ENCODE results near the gene MYO3A. TPM values are rescaled to one million over a fixed set of nuclear protein-coding genes. Genes with fewer than 3 reads are reported as not detected.

Gene MYO3A
- total and polyA plus RNA-seq, 7 donors, result 0.03 to 0.32 (median 0.04) TPM; not detected in 3

DNA sequence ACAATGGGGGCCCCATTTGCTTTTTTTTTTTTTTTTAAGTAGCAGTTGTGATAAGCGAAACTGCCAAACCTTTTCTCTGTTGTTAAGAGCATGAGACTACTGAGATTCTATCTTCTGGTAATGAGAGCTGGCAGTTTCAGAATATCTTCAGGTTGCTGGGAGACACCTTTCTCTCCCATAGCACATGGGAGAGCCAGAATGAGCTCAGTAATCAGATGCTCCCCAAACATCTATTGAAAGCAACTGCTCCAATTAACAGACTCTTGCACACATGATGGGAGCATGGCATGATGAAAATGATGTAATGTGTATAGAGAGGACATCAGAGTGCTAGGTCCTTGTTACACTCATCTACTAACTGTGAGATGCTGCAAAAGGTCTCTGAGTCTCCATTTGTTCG, 18.8 kb downstream of the MYO3A start:
- intact Hi-C loops (cut with DNase I), result no loop called here
- no peak for DNase-seq
- H3K9me3 ChIP-seq, result no peaks in the 10 kb centered on the region
- WGBS, 3 donors, result 49 to 58% (median 57%) methylated on average over 2 of the region's 2 CpGs
- H3K27ac ChIP-seq, result no peak overlapping the region
- no peaks in the 10 kb centered on the region for H3K27me3 ChIP-seq (ENCODE audit: insufficient read depth in 3 of 3, low read length in 2 of 3)
- H3K4me1 ChIP-seq, result no peaks in the 10 kb centered on the region
- TF ChIP-seq, protein P1, sequence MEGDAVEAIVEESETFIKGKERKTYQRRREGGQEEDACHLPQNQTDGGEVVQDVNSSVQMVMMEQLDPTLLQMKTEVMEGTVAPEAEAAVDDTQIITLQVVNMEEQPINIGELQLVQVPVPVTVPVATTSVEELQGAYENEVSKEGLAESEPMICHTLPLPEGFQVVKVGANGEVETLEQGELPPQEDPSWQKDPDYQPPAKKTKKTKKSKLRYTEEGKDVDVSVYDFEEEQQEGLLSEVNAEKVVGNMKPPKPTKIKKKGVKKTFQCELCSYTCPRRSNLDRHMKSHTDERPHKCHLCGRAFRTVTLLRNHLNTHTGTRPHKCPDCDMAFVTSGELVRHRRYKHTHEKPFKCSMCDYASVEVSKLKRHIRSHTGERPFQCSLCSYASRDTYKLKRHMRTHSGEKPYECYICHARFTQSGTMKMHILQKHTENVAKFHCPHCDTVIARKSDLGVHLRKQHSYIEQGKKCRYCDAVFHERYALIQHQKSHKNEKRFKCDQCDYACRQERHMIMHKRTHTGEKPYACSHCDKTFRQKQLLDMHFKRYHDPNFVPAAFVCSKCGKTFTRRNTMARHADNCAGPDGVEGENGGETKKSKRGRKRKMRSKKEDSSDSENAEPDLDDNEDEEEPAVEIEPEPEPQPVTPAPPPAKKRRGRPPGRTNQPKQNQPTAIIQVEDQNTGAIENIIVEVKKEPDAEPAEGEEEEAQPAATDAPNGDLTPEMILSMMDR (IDR thresholded peaks at IDR 0.05), result no peak
- ATAC-seq, result no peak
- H3K36me3 ChIP-seq (ENCODE audit: insufficient read depth in 1 of 2, low read depth in 1 of 2), result no peaks in the 10 kb centered on the region
- H3K4me3 ChIP-seq, result no peak overlapping the region

DNA sequence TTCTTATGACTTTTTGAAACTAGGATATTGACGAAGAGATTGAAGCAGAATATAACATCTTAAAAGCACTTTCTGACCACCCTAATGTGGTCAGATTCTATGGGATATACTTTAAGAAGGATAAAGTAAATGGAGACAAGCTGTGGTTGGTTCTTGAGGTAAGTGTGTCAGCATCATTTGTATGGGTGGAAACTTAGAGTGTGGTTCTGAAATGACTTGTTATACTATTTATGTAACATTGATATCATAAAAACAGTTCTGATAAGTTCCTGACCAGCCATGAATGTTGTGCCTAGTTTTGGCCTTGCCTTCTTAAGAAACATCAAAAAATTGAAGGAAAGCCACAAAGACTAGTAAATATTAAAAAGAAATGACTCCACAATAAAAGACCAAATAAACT, 20.8 kb downstream of the MYO3A start:
- DNase-seq (no peak), ATAC-seq (no peak)
- no peaks in the 10 kb centered on the region for H3K36me3 ChIP-seq (ENCODE audit: insufficient read depth in 1 of 2, low read depth in 1 of 2)
- TF ChIP-seq, protein P1 (IDR thresholded peaks at IDR 0.05), result no peak
- H3K27ac ChIP-seq, result no peak overlapping the region
- intact Hi-C loops (cut with DNase I), result no loop called here
- H3K4me1 ChIP-seq, result no peaks in the 10 kb centered on the region
- H3K9me3 ChIP-seq, result peaks cover 7% of the 10 kb centered on the region
- WGBS, 3 donors, result 68 to 80% (median 79%) methylated on average over 1 of the region's 1 CpG
- no peaks in the 10 kb centered on the region for H3K27me3 ChIP-seq (ENCODE audit: insufficient read depth in 3 of 3, low read length in 2 of 3)
- no peak overlapping the region for H3K4me3 ChIP-seq

DNA sequence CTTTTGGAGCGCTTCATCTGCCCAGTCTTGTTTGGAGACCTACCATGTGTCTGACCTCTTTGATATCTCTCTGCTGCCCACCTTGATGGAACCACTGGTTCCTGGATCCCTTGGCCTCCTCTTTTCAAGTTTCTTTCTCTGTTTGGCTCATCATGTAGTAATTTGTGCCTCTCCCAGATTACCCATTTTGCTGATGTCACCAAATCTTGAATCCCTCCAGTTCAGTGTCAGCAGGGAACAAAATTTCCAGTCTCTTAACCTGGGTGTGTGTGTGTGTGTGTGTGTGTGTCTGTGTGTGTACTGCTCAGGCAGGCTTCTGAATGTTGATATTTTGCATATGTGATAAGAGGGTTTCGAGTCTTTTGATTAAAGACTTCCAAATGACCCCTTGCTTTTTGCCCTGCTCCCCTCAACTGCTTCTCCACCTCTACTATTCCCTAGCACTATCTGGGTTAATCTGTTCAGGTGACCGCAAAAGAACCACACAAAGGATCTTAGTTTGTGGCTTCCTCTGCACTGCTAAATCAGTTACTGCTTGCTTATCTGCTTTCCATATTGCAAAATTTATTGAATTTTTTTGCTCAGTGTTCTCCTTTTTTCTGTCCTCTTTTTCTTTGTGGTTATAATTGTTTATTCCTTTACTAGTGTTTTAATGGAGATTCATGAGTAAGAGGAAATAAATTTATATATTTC, 25.7 kb downstream of the MYO3A start:
- WGBS, 3 donors, result 76 to 89% (median 77%) methylated on average over 3 of the region's 3 CpGs
- Histone ChIP-seq H3K9me3 (peaks cover 7% of the 10 kb centered on the region), H3K4me3 (no peak overlapping the region), H3K36me3 (ENCODE audit: insufficient read depth in 1 of 2, low read depth in 1 of 2) (no peaks in the 10 kb centered on the region), H3K27me3 (ENCODE audit: insufficient read depth in 3 of 3, low read length in 2 of 3) (no peaks in the 10 kb centered on the region), H3K27ac (no peak overlapping the region), H3K4me1 (no peaks in the 10 kb centered on the region)
- intact Hi-C loops (cut with DNase I), result no loop called here
- TF ChIP-seq, protein P1 (IDR thresholded peaks at IDR 0.05), result no peak
- DNase-seq (no peak), ATAC-seq (no peak)

DNA sequence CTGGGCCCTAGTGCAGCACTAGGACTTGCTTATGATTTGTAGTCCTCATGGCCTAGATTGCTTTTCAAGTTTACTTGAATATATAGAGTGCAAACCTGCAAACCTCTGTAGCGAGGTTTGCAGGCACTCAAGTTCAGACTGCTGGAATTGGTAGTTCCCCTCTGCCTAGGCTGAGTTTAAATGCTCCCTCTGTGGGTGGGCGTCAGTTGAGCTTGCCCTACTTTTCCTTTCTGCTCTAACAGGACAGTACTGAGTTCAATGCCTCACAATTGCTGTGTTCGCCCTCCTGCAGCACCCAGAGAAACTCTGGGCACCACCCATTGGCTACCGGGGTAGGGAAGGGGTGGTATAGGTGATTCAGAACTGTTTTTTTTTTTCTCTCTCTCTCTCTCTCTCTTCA, 31.6 kb downstream of the MYO3A start:
- no peak overlapping the region for H3K27ac ChIP-seq
- H3K4me1 ChIP-seq, result no peaks in the 10 kb centered on the region
- H3K4me3 ChIP-seq, result no peak overlapping the region
- H3K36me3 ChIP-seq (ENCODE audit: insufficient read depth in 1 of 2, low read depth in 1 of 2), result no peaks in the 10 kb centered on the region
- no peaks in the 10 kb centered on the region for H3K27me3 ChIP-seq (ENCODE audit: insufficient read depth in 3 of 3, low read length in 2 of 3)
- TF ChIP-seq, protein P1 (IDR thresholded peaks at IDR 0.05), result no peak
- no peak for DNase-seq
- no peaks in the 10 kb centered on the region for H3K9me3 ChIP-seq
- ATAC-seq, result no peak
- intact Hi-C loops (cut with DNase I), result no loop called here
- 64 to 80% (median 73%) methylated on average over 4 of the region's 4 CpGs for WGBS, 3 donors

DNA sequence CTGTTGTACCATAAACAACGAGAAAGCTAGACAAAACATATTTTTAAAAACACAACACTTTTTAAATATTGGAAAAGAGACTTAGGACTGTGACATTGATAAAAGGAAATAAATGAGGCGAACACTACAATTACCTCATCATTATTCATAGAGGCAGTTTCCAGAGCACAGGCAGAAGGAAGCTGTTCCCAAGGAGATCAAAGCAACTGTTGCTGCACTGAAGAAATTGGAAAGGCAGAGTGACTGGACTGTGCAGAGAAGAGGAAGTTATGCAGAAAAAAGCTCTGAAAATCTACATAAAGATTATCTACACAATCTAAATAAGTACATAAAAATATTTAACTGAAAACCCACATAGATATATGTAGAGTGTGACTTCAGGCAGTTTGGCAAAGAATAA, 32.8 kb downstream of the MYO3A start:
- TF ChIP-seq, protein P1 (IDR thresholded peaks at IDR 0.05), result no peak
- DNase-seq (no peak), ATAC-seq (no peak)
- Histone ChIP-seq H3K4me3 (no peak overlapping the region), H3K27me3 (ENCODE audit: insufficient read depth in 3 of 3, low read length in 2 of 3) (no peaks in the 10 kb centered on the region), H3K27ac (no peak overlapping the region), H3K9me3 (no peaks in the 10 kb centered on the region), H3K4me1 (no peaks in the 10 kb centered on the region), H3K36me3 (ENCODE audit: insufficient read depth in 1 of 2, low read depth in 1 of 2) (no peaks in the 10 kb centered on the region)
- intact Hi-C loops (cut with DNase I), result no loop called here
- 68 to 73% (median 72%) methylated on average over 2 of the region's 2 CpGs for WGBS, 3 donors
